Stromal cell of bone marrow (primary cell): ENCODE measurements around the gene KRT5.

ENCODE experiments used
- DNase-seq: peaks from one replicate; pipeline ENCODE4 v3.0.0-alpha.2; 2012; ENCODE audit warnings: low read depth

The KRT5 gene

GRCh38 chr12:52519826-52520662 is at the start of gene KRT5:
KRT5 (minus strand) TSS chr12:52520394; CDS start chr12:52520296, 98 bp downstream.
- DNase-seq = no peak

GRCh38 chr12:52568111-52568510 is 47.9 kb upstream of the KRT5 start:
- no peak for DNase-seq

- no peak for DNase-seq
Observed at GRCh38 chr12:52566847-52567291, 46.7 kb upstream of the KRT5 start.

- no peak for DNase-seq
Observed at GRCh38 chr12:52564582-52564981, 44.4 kb upstream of the KRT5 start.

GRCh38 chr12:52561880-52562449 is 41.8 kb upstream of the KRT5 start:
- DNase-seq = no peak

GRCh38 chr12:52559979-52560378 is 39.8 kb upstream of the KRT5 start:
- no peak for DNase-seq

GRCh38 chr12:52558781-52559445 is 38.7 kb upstream of the KRT5 start:
- DNase-seq = no peak

GRCh38 chr12:52557476-52557875 is 37.3 kb upstream of the KRT5 start:
- no peak for DNase-seq

- no peak for DNase-seq
Observed at GRCh38 chr12:52555577-52555976, 35.4 kb upstream of the KRT5 start.

GRCh38 chr12:52552681-52553195 is 32.5 kb upstream of the KRT5 start, which contains the start of gene KRT71:
KRT71 (minus strand) TSS chr12:52553145; CDS start chr12:52553077, 68 bp downstream.
- DNase-seq = no peak

- no peak for DNase-seq
Observed at GRCh38 chr12:52552055-52552454, 31.9 kb upstream of the KRT5 start.

GRCh38 chr12:52551216-52551865 is 31.1 kb upstream of the KRT5 start:
- no peak for DNase-seq

- no peak for DNase-seq
Observed at GRCh38 chr12:52546126-52546525, 25.9 kb upstream of the KRT5 start.

GRCh38 chr12:52543985-52544883 is 24.0 kb upstream of the KRT5 start:
- peak; percentile 8 for DNase-seq

GRCh38 chr12:52542785-52543318 is 22.7 kb upstream of the KRT5 start:
- no peak for DNase-seq

- no peak for DNase-seq
Observed at GRCh38 chr12:52542157-52542556, 22.0 kb upstream of the KRT5 start.

GRCh38 chr12:52541709-52542108 is 21.5 kb upstream of the KRT5 start:
- DNase-seq = no peak

- no peak for DNase-seq
Observed at GRCh38 chr12:52540531-52540930, 20.3 kb upstream of the KRT5 start.

GRCh38 chr12:52539821-52540173 is 19.6 kb upstream of the KRT5 start:
- no peak for DNase-seq

GRCh38 chr12:52539083-52539820 is 19.1 kb upstream of the KRT5 start:
- DNase-seq = peak; percentile 16
